Nephron (organoid): ENCODE measurements around the gene POLG2.

ENCODE experiments used
- H3K27ac Mint-ChIP-seq, 3 experiments: 2 replicates each; pipeline ENCODE4 v1.8.0; 2020; ENCODE audit warnings: mixed read lengths in 3 of 3, mild to moderate bottlenecking in 2 of 3, moderate library complexity in 1 of 3
- H3K27me3 Mint-ChIP-seq: 2 replicates; pipeline ENCODE4 v1.8.0; 2021; ENCODE audit warnings: low read depth, mild to moderate bottlenecking, moderate library complexity, mixed read lengths
- H3K36me3 Mint-ChIP-seq: 2 replicates; pipeline ENCODE4 v1.8.0; 2020; ENCODE audit warnings: low read depth, mixed read lengths
- H3K4me1 Mint-ChIP-seq: 2 replicates; pipeline ENCODE4 v1.8.0; 2020; ENCODE audit warnings: mixed read lengths
- H3K4me3 Mint-ChIP-seq, 3 experiments: 2 replicates each; pipeline ENCODE4 v1.8.0; 2020; ENCODE audit warnings: mild to moderate bottlenecking in 3 of 3, mixed read lengths in 3 of 3, moderate library complexity in 2 of 3
- H3K9me3 Mint-ChIP-seq: 2 replicates; pipeline ENCODE4 v1.8.0; 2020; ENCODE audit warnings: mixed read lengths
- TF ChIP-seq, protein P1 (sequence below), 3 experiments: fragments of 200-600 bp; sonication (generic); IDR thresholded peaks; one replicate each; pipeline ENCODE4 v1.5.0; 2021; ENCODE audit warnings: antibody characterized with exemption in 3 of 3; ENCODE audit not compliant: unreplicated experiment in 3 of 3

Gene POLG2

DNA sequence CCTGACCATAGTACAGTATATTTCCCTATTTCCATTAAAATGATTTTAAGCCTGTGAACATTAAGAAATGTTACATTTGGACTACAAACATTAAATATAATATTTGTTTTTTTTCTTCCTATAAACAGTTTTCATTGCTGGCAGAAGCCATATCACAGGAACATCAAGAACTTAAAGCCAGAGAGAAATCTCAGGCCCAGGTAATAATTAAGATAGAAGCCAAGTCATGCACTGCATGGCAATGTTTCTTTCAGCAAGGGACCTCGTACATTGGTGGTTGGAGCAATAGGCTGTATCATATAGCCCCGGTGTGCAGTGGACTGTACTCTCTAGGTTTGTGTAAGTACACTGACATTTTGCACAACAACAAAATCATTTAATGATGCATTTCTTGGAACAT, 40.1 kb upstream of the POLG2 start:
- H3K9me3 Mint-ChIP-seq = no peaks in the 10 kb centered on the region
- no peak overlapping the region for H3K4me3 Mint-ChIP-seq
- no peaks in the 10 kb centered on the region for H3K27me3 Mint-ChIP-seq
- TF ChIP-seq, protein P1, sequence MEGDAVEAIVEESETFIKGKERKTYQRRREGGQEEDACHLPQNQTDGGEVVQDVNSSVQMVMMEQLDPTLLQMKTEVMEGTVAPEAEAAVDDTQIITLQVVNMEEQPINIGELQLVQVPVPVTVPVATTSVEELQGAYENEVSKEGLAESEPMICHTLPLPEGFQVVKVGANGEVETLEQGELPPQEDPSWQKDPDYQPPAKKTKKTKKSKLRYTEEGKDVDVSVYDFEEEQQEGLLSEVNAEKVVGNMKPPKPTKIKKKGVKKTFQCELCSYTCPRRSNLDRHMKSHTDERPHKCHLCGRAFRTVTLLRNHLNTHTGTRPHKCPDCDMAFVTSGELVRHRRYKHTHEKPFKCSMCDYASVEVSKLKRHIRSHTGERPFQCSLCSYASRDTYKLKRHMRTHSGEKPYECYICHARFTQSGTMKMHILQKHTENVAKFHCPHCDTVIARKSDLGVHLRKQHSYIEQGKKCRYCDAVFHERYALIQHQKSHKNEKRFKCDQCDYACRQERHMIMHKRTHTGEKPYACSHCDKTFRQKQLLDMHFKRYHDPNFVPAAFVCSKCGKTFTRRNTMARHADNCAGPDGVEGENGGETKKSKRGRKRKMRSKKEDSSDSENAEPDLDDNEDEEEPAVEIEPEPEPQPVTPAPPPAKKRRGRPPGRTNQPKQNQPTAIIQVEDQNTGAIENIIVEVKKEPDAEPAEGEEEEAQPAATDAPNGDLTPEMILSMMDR (IDR thresholded peaks at IDR 0.05; ENCODE audit: unreplicated experiment in 3 of 3) = no peak
- no peak overlapping the region for H3K27ac Mint-ChIP-seq
- peaks cover 67% of the 10 kb centered on the region for H3K36me3 Mint-ChIP-seq
- H3K4me1 Mint-ChIP-seq = no peaks in the 10 kb centered on the region

DNA sequence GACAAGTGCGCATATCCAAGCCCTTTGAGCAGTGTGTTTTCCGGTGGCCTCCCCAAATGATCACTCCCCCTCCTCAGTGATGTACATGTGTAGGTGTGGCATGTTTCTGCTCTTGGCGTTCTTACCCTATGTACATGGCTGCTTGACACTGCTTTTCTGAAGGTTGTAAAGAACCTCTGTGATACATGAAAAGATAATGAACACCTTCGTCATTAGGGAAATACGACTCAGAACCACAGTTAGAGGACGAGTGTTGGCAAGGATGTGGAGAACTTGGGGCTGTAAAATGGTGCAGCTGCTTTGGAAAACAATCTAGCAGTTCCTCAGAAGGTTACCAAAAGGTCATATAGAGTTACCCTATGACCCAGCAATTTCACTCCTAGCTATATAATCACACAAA, 38.5 kb upstream of the POLG2 start:
- Mint-ChIP-seq H3K27me3 (no peaks in the 10 kb centered on the region), H3K4me1 (no peaks in the 10 kb centered on the region), H3K36me3 (peaks cover 75% of the 10 kb centered on the region), H3K27ac (no peak overlapping the region), H3K9me3 (no peaks in the 10 kb centered on the region), H3K4me3 (no peak overlapping the region)
- TF ChIP-seq, protein P1 (IDR thresholded peaks at IDR 0.05; ENCODE audit: unreplicated experiment in 3 of 3) = no peak

DNA sequence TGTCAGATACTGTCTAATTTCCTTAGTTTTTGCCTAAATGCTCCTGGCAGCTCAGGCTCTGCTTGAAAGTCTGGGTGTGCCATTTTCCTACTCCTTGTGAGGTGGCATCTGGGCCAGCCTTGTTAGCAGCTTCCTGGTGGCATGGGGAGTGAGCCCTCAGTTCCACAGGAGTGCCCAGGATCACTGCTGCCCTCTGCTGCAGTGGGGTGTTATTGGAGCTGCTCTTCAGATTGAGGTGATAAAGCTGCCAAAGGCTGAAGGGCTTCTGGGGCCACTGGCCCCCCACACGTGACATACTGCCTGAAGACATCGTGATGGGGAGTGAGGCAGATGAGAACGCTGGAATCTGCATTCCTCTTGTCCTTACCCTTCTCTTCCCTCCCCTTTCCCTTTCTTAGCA, 37.3 kb upstream of the POLG2 start:
- Mint-ChIP-seq H3K4me3 (no peak overlapping the region), H3K27me3 (no peaks in the 10 kb centered on the region), H3K9me3 (no peaks in the 10 kb centered on the region), H3K27ac (peak overlapping the region in 1 of 3 experiments; percentile 25), H3K4me1 (no peaks in the 10 kb centered on the region), H3K36me3 (peaks cover 80% of the 10 kb centered on the region)
- TF ChIP-seq, protein P1 (IDR thresholded peaks at IDR 0.05; ENCODE audit: unreplicated experiment in 3 of 3) = no peak

DNA sequence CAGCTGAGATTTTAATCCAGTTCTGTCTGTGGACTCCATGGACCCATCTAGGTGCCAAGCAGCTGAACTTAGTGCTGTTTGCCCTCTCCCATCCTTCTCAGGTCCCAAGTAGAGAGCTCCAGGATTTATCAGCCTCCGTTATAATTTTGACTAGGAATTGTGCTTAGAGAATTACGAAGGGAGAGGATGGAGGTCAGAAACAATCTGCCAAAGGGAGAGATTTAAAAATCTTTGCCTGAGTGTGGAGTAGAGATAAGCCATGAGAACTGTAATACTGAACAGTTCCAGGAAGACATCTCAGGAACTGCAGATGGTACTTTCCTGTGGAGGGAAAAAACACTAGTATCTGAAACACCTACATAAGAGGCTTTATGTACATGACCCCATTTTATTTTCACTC, 36.9 kb upstream of the POLG2 start:
- H3K4me1 Mint-ChIP-seq = no peaks in the 10 kb centered on the region
- peaks cover 81% of the 10 kb centered on the region for H3K36me3 Mint-ChIP-seq
- TF ChIP-seq, protein P1 (IDR thresholded peaks at IDR 0.05; ENCODE audit: unreplicated experiment in 3 of 3) = no peak
- H3K27me3 Mint-ChIP-seq = no peaks in the 10 kb centered on the region
- no peak overlapping the region for H3K4me3 Mint-ChIP-seq
- no peaks in the 10 kb centered on the region for H3K9me3 Mint-ChIP-seq
- no peak overlapping the region for H3K27ac Mint-ChIP-seq

DNA sequence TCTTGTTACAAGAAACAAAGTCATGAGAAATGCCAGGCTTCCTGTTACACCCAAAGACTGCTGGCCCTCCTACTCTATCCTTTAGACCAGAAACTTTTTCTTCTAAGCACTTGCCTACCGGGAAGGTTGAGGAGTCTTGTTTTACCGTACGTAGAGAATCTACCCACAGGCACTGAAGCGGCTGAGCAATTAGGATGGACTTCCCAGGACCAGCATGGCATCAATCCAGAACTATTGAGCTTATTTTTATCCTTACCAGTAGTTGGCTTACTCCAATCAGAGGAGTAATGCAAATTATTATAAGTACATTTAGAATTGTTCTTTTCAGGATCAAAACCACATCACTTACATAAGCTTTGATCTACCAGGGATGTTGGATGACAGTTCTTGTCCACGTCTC, 35.6 kb upstream of the POLG2 start:
- no peak overlapping the region for H3K4me3 Mint-ChIP-seq
- H3K27ac Mint-ChIP-seq = no peak overlapping the region
- TF ChIP-seq, protein P1 (IDR thresholded peaks at IDR 0.05; ENCODE audit: unreplicated experiment in 3 of 3) = no peak
- H3K4me1 Mint-ChIP-seq = no peaks in the 10 kb centered on the region
- H3K27me3 Mint-ChIP-seq = no peaks in the 10 kb centered on the region
- H3K36me3 Mint-ChIP-seq = peaks cover 83% of the 10 kb centered on the region
- no peaks in the 10 kb centered on the region for H3K9me3 Mint-ChIP-seq

DNA sequence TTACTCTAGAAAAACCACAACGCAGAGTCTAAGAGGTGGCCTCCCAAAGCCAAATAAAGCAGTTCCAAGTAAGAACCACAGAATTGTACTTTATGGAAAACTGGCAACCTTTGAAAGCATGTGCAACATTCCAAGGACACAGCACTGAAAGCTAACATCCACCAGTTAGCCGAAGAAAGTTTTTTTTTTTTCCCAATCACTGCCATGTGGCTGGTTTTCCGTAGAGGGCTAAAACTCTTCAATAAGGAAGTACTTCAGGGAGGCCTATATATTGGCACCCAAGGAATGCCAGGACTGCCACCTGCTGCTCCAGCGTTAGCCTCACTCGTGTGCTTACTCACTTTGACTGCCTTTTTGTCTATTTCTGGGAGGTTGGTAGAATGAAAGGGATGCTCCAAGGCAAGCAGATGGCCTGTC, 35.1 kb upstream of the POLG2 start:
- Mint-ChIP-seq H3K9me3 (no peaks in the 10 kb centered on the region), H3K27me3 (no peaks in the 10 kb centered on the region), H3K4me1 (no peaks in the 10 kb centered on the region), H3K4me3 (no peak overlapping the region), H3K27ac (no peak overlapping the region), H3K36me3 (peaks cover 83% of the 10 kb centered on the region)
- TF ChIP-seq, protein P1 (IDR thresholded peaks at IDR 0.05; ENCODE audit: unreplicated experiment in 3 of 3) = no peak
